NAMALWA (cell line): ENCODE measurements around the gene MEGF10.

ENCODE experiments used
- DNase-seq: peaks from one replicate; pipeline ENCODE4 v3.0.0-alpha.2; 2015; ENCODE audit warnings: low spot score

Gene MEGF10

DNA sequence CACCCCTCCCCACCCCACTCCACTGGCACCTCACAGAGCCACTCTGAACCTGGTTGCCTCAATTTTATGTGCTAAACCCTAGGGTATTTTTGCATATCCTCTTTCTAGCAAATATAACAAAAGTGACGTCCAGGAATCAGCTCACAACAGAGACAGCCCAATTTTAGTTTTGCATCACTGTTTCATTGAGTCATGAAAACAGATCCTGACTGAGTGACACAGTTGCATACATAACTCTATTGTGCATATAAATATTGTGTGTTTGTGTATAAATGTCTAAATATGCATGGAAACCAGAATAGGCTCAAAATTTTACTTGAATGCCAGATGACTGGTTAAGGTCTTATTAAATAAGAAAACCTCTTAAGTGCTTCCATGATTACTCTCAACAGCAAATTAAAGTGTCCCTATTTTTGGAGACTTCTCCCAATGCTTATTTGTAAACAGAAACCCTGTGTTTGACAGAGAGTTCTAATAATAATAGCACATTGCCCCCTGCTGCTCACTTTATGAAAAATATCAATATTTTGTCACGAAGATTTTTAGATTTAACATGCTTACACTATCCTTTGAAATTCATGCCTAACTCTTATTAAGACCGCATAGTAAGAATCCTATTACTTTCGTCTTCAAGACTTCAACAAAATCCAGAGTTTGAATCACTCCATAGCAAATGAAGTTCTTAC is 151.3 kb downstream of the MEGF10 start:
- DNase-seq, result peak; percentile 43

DNA sequence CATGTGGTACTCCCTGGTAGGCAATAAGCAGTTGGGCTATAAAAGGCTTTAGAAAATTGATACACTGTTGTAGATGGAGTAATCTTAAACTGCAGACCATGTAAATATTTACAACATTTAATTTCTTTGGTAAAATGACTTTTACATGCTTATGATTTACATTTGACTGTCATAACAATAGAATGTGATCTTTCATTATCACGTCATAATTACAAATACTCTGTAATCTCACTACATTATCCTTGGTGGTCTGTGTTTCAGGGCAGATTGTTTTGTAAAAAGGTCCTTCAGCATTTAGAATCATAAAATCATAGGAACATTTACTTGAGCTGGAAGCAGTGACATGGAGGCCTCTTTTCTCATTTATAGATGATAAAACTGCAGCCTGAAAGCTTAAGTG is 153.6 kb downstream of the MEGF10 start:
- no peak for DNase-seq

DNA sequence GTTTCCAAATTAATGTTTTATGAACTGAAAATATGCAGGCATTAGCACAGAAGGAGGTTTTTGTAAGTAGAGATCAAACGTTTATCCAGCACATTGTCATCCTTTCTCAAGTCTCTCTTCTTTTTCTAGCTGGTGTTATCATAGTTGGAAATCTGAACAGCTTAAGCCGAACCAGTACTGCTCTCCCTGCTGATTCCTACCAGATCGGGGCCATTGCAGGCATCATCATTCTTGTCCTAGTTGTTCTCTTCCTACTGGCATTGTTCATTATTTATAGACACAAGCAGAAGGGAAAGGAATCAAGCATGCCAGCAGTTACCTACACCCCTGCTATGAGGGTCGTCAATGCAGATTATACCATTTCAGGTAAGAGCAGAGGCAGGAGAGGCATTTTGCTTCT is 154.7 kb downstream of the MEGF10 start:
- no peak for DNase-seq

DNA sequence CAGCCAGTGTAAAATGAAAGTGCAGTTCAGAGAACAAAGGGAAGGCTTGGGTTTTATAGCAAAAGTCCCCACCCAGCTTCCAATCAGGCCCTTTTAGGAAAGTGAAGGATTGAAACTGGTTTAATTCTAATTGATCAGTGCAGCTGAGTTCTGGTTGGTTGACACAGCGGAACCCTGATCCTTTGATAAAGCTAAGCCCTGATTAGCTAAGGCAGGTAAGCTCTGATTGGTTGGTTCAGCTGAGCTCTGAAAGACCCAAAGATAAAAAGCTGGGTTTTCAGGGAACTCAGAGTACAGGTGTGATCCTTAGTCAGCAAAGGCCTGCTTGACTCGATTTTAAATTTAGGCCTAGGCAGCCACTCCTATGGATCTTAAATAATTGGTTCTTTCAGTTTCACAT is 156.0 kb downstream of the MEGF10 start:
- no peak for DNase-seq

DNA sequence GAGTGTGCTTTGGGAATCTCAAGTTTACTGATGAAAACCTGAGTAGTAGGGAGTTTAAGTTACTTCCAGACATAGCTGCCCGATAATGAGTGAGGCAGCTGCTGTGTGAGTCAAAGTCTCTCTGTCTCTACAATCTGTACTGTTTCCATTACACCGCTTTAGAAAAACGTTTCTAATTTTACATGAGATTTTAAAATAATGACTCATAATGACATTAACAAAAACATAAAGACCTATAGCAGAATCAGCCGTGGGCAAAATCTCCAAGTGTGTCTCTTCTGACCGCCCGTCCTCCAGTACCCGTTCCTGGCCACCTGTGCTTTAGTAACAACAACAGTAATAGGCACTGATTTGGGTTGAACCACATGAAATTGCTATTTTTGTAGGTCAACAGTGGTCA is 157.2 kb downstream of the MEGF10 start:
- no peak for DNase-seq

DNA sequence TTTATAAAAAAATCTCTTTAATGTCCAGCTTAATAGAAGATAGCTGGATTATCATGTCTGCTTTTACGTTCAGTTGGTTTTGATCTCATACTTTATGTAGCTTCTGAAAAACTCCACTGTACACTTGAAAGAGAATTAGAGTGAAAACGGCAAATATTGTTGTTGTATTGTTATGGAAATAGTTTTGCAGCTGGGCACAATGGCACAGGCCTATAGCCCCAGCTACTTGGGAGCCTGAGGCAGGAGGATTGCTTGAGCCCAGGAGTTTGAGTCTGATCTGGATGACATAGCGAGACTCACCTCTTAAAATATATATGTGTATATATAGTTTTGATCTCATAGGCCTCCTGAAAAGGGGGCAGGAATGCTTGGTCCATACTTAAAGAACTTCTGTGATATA is 159.4 kb downstream of the MEGF10 start:
- DNase-seq, result no peak

DNA sequence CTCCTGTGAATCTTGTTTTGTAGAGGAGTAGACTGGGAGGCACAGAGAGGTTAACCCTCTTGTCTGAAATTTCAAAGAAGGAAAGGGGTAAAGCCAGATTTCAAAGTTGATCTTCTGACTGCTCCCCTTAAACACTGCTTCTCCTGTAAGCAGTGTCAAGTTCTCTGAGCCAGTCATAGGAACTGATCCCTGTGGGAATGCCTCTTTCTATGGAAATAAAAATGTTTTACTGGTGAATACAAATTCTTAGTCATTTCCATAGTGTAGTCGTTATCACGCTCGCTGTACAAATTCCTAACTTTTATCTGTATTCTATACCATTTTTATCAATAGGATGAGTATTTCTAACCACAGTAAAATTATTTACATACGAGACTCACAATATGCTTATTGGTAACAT is 160.5 kb downstream of the MEGF10 start:
- DNase-seq, result no peak

DNA sequence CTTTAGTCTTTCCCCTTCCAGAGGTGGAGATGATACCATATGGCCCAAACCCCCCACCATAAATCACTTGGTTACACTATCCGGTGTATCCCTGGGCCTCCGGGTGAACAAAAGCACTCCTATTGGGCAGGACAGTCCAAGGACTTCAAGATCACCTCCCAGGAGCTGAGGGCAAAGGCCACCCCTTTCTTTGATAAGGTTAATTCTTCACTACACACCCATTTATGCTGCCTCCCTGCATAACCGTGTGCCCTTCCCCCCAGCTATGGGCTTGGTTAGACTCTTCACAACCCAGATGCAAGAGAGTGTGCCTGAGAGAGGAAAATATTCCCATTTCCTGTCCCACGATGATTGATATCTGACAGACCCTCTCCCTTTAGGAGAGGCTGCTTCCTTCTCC is 162.0 kb downstream of the MEGF10 start:
- DNase-seq, result no peak

DNA sequence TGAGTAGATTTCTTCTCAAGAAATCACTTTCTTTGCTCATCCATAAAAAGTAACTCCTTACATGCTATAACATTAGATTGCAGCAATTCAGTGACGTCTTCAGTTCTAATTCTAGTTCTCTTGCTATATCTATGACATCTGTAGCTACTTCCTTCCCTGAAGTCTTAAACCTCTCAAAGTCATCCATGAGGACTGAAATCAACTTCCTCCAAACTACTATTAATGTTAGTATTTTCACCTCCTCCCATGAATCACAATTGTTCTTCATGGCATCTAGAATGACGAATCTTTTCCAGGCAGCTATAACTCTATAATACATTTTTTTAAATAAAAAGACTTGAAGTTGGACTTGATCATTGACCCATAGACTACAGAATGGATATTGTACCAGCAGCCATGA is 180.6 kb downstream of the MEGF10 start:
- no peak for DNase-seq

DNA sequence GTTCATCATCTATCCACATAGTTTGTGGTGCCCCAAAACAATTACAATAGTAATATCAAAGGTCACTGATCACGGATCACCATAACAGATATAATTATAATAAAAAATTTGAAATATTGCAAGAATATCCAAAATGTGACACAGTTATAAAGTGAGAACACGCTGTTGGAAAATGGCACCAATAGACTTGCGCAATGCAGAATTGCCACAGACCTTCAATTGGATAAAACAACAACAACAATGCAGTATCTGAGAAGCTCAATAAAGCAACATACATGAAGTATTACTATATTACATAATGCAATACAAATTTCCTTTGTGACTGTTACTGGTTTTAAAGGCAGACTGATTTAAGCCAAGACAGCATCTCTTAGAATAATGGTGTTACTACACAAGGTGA is 182.1 kb downstream of the MEGF10 start:
- no peak for DNase-seq

DNA sequence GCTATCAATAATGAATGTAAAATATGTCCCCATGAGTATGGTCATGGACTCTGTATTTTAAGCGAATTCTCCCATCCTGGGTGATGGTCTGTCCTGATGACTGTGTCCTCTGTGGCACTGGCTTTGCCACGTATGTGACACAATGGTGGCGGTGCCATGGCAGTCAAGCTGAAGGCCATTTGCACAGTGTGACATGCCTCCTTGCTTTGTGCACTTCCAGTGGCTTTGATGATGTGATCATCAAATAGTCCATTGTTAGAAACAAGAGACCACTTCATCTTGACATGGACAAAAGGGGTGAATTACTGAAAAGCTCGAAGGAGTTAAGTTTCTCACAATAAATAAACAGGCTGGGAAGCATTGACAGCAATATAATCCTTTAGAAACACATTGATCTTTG is 195.9 kb downstream of the MEGF10 start:
- DNase-seq, result no peak

DNA sequence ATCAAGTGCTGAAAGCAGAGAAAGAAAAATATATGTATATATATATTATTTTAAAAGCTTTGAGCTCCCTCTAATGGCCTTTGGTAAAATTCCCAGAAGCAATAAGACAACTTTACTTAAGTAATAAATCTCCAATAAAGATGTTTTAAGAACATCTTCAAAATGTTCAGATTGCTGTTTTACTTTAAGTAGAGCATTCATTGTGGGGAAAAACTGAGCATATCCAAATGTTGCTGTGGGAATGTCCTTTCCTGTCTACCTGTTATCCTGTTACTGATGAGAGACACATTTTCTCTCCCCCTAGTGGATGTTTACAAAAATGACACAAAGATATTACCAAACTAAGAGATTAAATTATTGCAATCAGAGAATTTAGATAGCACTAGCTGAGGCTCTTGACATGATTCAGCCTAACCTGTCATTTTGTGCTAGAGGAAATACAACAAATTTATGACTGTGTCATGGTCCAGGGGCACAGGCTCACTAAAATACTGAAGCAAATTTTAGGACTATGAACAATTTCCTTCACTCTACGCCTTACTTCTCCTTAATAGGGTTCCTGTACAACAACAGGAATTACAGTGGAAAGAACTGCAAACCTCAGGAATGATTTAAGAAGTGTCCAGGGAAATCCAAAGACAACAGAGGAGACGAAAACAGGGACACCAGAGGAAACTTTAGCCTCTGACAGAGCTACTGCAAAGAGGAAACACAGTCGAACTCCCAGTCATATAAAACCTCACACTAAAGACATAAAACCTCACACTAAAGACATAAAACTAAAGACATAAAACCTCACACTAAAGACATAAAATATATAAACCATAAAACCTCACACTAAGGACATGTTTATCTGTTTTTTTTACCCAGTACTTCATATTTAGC is 202.5 kb downstream of the MEGF10 start:
- peak; percentile 73 for DNase-seq

DNA sequence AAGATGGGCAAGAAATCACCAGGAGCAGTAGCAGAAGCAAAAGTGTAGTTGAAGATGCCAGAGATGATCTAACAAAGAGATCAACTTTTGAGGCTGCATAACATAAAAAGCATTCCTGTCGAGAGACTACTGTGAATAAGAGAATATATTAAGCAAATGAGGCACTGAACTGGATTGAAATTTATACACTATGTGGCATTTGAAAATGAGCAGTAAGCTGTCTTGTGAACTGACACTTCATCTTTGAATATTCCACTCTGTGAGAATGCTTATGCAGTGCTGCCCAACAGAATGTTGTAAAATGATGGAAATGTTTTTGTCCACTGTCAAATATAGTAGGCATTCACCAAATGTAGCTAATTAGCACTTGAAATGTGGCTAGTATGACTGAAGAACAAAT is 208.0 kb downstream of the MEGF10 start:
- no peak for DNase-seq

DNA sequence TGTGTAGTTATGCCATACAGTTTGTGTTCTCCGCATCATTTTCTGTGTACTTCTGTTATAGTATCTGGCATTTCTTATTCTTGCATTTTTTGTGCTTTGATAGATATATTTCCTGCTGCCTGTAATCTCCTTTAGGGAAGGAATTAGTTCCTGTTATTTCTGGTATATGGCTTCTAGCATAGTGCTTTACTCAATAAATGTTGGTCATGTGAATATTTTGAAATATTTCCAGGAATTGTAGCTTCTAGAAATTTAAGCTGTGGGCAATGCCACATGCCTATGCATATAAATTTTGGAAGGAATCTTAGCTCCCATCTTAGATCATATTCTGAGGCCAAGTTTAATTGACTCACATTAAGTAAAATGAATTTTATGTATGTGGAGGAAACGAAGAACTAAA is 215.3 kb downstream of the MEGF10 start:
- DNase-seq, result no peak

DNA sequence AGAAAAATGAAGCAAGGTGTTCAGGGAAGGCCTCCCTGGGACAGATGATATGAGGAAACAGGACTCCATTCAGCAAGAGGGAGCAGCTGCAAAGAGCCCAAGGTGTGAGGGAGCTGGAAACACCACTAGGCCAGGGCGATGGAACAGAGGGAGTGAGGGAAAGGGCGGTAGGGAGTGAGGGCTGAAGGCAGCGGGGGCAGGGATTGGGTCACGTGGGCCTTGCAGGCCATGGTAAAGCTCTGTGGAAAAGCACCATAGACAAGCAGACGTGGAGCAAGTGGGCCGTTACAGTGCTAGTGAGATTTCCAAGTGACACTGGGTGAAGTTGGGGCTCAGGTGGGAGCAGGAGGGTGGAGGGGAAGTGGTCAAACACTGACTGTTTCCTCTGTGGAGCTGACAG is 216.0 kb downstream of the MEGF10 start:
- no peak for DNase-seq

DNA sequence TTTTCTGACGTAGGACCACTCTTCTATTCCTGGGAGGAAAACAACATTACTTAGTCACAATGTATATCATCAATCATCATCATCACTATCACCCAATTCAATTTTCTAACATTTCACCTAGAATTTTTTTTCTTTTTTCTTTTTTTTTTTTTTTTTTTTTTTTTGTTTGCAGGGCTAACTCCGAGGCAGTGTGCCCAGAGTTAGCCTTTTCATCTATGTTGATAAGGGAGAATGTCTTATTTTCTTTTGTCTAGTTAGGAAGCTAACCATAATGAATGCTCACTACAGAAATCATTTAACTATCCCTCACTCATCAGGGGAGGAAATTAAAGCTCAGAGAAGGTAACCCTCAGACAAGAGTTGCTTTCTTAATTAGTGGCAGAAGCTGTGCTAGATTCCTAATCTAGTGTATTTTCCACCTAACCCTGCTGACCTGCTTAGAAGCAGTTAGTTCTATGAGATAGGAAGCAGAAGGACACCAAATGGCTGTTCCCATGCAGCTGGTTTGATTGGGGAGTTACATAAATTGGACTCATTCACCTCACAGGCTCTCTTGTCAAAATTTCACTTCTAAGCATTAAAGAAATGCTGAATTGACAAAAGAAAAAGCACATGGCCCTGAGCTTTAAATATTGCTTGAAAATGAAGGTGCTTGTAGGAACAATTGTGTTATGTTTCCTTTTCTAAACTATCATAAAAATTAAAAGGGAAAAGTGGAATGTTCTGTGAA is 218.2 kb downstream of the MEGF10 start:
- DNase-seq, result no peak
